ENCODE data around the gene ZSWIM5. TPM values are rescaled to one million over a fixed set of nuclear protein-coding genes. Genes with fewer than 3 reads are reported as not detected.
"Not testable (repeated sequence)": the region's sequence is repeated elsewhere in the genome, so short reads cannot be mapped to it uniquely, and the experiment has no call there.

Gene ZSWIM5
- total RNA-seq, 1 donor from 2014 or later: 0.84 TPM

- Histone ChIP-seq H3K4me3 (ENCODE audit: low read depth, low read length) (no peak overlapping the region), H3K36me3 (ENCODE audit: control insufficient read depth, insufficient read depth, low read length) (no peaks in the 10 kb centered on the region), H3K27me3 (ENCODE audit: control insufficient read depth, insufficient read depth, low read length) (no peaks in the 10 kb centered on the region)
- no peak for TF ChIP-seq CTCF (IDR thresholded peaks at IDR 0.05; ENCODE audit: insufficient read depth, low read length, poor library complexity, severe bottlenecking)
- no peak for DNase-seq (ENCODE audit: low read depth)
These were observed 121.8 kb downstream of the ZSWIM5 start for GRCh38 chr1:45084562-45084961.

GRCh38 chr1:45079533-45079932, 126.9 kb downstream of the ZSWIM5 start:
- no peak overlapping the region for H3K4me3 ChIP-seq (ENCODE audit: low read depth, low read length)
- H3K27me3 ChIP-seq (ENCODE audit: control insufficient read depth, insufficient read depth, low read length): no peaks in the 10 kb centered on the region
- no peak for TF ChIP-seq CTCF (IDR thresholded peaks at IDR 0.05; ENCODE audit: insufficient read depth, low read length, poor library complexity, severe bottlenecking)
- no peaks in the 10 kb centered on the region for H3K36me3 ChIP-seq (ENCODE audit: control insufficient read depth, insufficient read depth, low read length)
- DNase-seq (ENCODE audit: low read depth): no peak

- not testable (repeated sequence) for H3K27me3 ChIP-seq (ENCODE audit: control insufficient read depth, insufficient read depth, low read length); H3K36me3 ChIP-seq (ENCODE audit: control insufficient read depth, insufficient read depth, low read length); DNase-seq (ENCODE audit: low read depth); H3K4me3 ChIP-seq (ENCODE audit: low read depth, low read length)
These were observed 129.4 kb downstream of the ZSWIM5 start for GRCh38 chr1:45076959-45077358.

- no peaks in the 10 kb centered on the region for H3K36me3 ChIP-seq (ENCODE audit: control insufficient read depth, insufficient read depth, low read length)
- no peak overlapping the region for H3K4me3 ChIP-seq (ENCODE audit: low read depth, low read length)
- TF ChIP-seq CTCF (IDR thresholded peaks at IDR 0.05; ENCODE audit: insufficient read depth, low read length, poor library complexity, severe bottlenecking): no peak
- H3K27me3 ChIP-seq (ENCODE audit: control insufficient read depth, insufficient read depth, low read length): no peaks in the 10 kb centered on the region
- no peak for DNase-seq (ENCODE audit: low read depth)
These were observed 134.8 kb downstream of the ZSWIM5 start for GRCh38 chr1:45071567-45071966.

- Histone ChIP-seq H3K4me3 (ENCODE audit: low read depth, low read length) (no peak overlapping the region), H3K27me3 (ENCODE audit: control insufficient read depth, insufficient read depth, low read length) (no peaks in the 10 kb centered on the region), H3K36me3 (ENCODE audit: control insufficient read depth, insufficient read depth, low read length) (no peaks in the 10 kb centered on the region)
- no peak for TF ChIP-seq CTCF (IDR thresholded peaks at IDR 0.05; ENCODE audit: insufficient read depth, low read length, poor library complexity, severe bottlenecking)
- no peak for DNase-seq (ENCODE audit: low read depth)
These were observed 138.6 kb downstream of the ZSWIM5 start for GRCh38 chr1:45067806-45068205.

GRCh38 chr1:45065083-45065482, 141.3 kb downstream of the ZSWIM5 start:
- H3K27me3 ChIP-seq (ENCODE audit: control insufficient read depth, insufficient read depth, low read length): no peaks in the 10 kb centered on the region
- no peak for DNase-seq (ENCODE audit: low read depth)
- no peak overlapping the region for H3K4me3 ChIP-seq (ENCODE audit: low read depth, low read length)
- no peaks in the 10 kb centered on the region for H3K36me3 ChIP-seq (ENCODE audit: control insufficient read depth, insufficient read depth, low read length)
- no peak for TF ChIP-seq CTCF (IDR thresholded peaks at IDR 0.05; ENCODE audit: insufficient read depth, low read length, poor library complexity, severe bottlenecking)

- not testable (repeated sequence) for H3K4me3 ChIP-seq (ENCODE audit: low read depth, low read length); DNase-seq (ENCODE audit: low read depth); H3K36me3 ChIP-seq (ENCODE audit: control insufficient read depth, insufficient read depth, low read length); H3K27me3 ChIP-seq (ENCODE audit: control insufficient read depth, insufficient read depth, low read length)
These were observed 143.9 kb downstream of the ZSWIM5 start for GRCh38 chr1:45062463-45062862.
